Lower leg skin (tissue), 3 donors: ENCODE results near the gene VRTN.
"Not testable (repeated sequence)": the region's sequence is repeated elsewhere in the genome, so short reads cannot be mapped to it uniquely, and the experiment has no call there.

ENCODE experiments used
- POLR2A ChIP-seq, 2 donors: fragments of 450-650 bp; IDR thresholded peaks; one replicate each; pipeline ENCODE4 v1.6.1; 2016 to 2017; ENCODE audit warnings: antibody characterized with exemption in 2 of 2, mild to moderate bottlenecking in 1 of 2, moderate library complexity in 1 of 2
- TF ChIP-seq, protein P1 (sequence below), 3 donors: fragments of 450-650 bp; IDR thresholded peaks; one replicate each; pipeline ENCODE4 v1.5.1; 2016; ENCODE audit warnings: antibody characterized with exemption in 3 of 3, mild to moderate bottlenecking in 3 of 3, moderate library complexity in 2 of 3

DNA sequence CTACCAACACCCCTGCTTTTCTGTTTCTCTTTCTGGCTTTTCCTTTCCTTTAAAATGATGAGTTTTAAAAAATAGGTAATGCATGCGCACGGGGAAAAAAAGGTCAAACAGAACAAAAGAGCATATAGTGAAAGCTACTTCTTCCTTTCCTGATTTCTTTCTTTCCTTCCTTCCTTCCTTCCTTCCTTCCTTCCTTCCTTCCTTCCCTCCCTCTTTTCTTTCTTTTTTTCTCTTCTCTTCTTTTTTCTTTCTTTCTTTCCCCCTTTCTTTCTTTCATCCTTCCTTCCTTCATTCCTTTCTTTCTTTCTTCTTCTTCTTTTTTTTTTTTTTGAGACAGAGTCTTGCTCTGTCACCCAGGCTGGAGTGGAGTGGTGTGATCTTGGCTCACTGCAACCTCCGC is 42.2 kb downstream of the VRTN start:
- TF ChIP-seq, protein P1, sequence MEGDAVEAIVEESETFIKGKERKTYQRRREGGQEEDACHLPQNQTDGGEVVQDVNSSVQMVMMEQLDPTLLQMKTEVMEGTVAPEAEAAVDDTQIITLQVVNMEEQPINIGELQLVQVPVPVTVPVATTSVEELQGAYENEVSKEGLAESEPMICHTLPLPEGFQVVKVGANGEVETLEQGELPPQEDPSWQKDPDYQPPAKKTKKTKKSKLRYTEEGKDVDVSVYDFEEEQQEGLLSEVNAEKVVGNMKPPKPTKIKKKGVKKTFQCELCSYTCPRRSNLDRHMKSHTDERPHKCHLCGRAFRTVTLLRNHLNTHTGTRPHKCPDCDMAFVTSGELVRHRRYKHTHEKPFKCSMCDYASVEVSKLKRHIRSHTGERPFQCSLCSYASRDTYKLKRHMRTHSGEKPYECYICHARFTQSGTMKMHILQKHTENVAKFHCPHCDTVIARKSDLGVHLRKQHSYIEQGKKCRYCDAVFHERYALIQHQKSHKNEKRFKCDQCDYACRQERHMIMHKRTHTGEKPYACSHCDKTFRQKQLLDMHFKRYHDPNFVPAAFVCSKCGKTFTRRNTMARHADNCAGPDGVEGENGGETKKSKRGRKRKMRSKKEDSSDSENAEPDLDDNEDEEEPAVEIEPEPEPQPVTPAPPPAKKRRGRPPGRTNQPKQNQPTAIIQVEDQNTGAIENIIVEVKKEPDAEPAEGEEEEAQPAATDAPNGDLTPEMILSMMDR (IDR thresholded peaks at IDR 0.05): not testable (repeated sequence)
- TF ChIP-seq POLR2A (IDR thresholded peaks at IDR 0.05): not testable (repeated sequence)
